SK-N-SH treated with all-trans-retinoic acid at 6 μM for 48 hours (cell line): Measurements from ENCODE around the gene AHI1.

ENCODE experiments used
- BACH2 ChIP-seq: fragments of 250-450 bp; sonication (Bioruptor Pico); IDR thresholded peaks from 2 replicates; pipeline ENCODE4 v1.9.0; 2021; ENCODE audit warnings: mild to moderate bottlenecking, borderline replicate concordance
- CSRNP3 ChIP-seq: fragments of 250-450 bp; sonication (Bioruptor Pico); IDR thresholded peaks from 2 replicates; pipeline ENCODE4 v1.5.1; 2021; ENCODE audit warnings: mild to moderate bottlenecking, moderate library complexity
- ESRRG ChIP-seq: fragments of 250-450 bp; sonication (Bioruptor Pico); IDR thresholded peaks from 2 replicates; pipeline ENCODE4 v1.6.1; 2021; ENCODE audit warnings: mild to moderate bottlenecking
- ISL1 ChIP-seq: fragments of 250-450 bp; sonication (Bioruptor Pico); IDR thresholded peaks from 2 replicates; pipeline ENCODE4 v2.1.2; 2022; ENCODE audit warnings: mild to moderate bottlenecking, moderate library complexity
- PATZ1 ChIP-seq: fragments of 250-450 bp; sonication (Bioruptor Pico); IDR thresholded peaks from 2 replicates; pipeline ENCODE4 v1.8.0; 2020; ENCODE audit warnings: mild to moderate bottlenecking, moderate library complexity, borderline replicate concordance
- POU6F1 ChIP-seq: fragments of 250-450 bp; sonication (Bioruptor Pico); IDR thresholded peaks from 2 replicates; pipeline ENCODE4 v1.8.0; 2021; ENCODE audit warnings: low read depth, mild to moderate bottlenecking, moderate library complexity, borderline replicate concordance
- RARB ChIP-seq: fragments of 250-450 bp; sonication (Bioruptor Pico); IDR thresholded peaks from 2 replicates; pipeline ENCODE4 v1.8.0; 2021; ENCODE audit warnings: mild to moderate bottlenecking, moderate library complexity
- TOX ChIP-seq: fragments of 250-450 bp; sonication (Bioruptor Pico); IDR thresholded peaks from 2 replicates; pipeline ENCODE4 v1.8.0; 2021; ENCODE audit warnings: mild to moderate bottlenecking, moderate library complexity, borderline replicate concordance
- TSHZ2 ChIP-seq: fragments of 250-450 bp; sonication (Bioruptor Pico); IDR thresholded peaks from 2 replicates; pipeline ENCODE4 v1.5.0; 2020; ENCODE audit warnings: mild to moderate bottlenecking, moderate library complexity
- ZC3H10 ChIP-seq: fragments of 250-450 bp; sonication (Bioruptor Pico); IDR thresholded peaks from 2 replicates; pipeline ENCODE4 v1.5.1; 2021; ENCODE audit warnings: mild to moderate bottlenecking, moderate library complexity
- ZFP30 ChIP-seq: fragments of 450-650 bp; formaldehyde crosslinking; IDR thresholded peaks from 2 replicates; pipeline ENCODE4 v1.5.0; 2022; ENCODE audit warnings: mild to moderate bottlenecking, moderate library complexity
- ZNF565 ChIP-seq: fragments of 450-650 bp; formaldehyde crosslinking; conservative IDR thresholded peaks from 2 replicates; pipeline ENCODE4 v1.5.0; 2020; ENCODE audit warnings: low read depth, mild to moderate bottlenecking, moderate library complexity
- ZNF8 ChIP-seq: fragments of 450-650 bp; formaldehyde crosslinking; IDR thresholded peaks from 2 replicates; pipeline ENCODE4 v1.5.0; 2020; ENCODE audit warnings: mild to moderate bottlenecking, moderate library complexity

GRCh38 chr6:135268263-135268662, 229.3 kb downstream of the AHI1 start:
- TF ChIP-seq PATZ1 (CRISPR knock-in tag) (no peak), ZNF565 (CRISPR knock-in tag) (no peak), POU6F1 (CRISPR knock-in tag) (no peak), ZFP30 (no peak), TSHZ2 (CRISPR knock-in tag) (no peak), ESRRG (CRISPR knock-in tag) (no peak), ZNF8 (CRISPR knock-in tag) (no peak), ISL1 (no peak), RARB (CRISPR knock-in tag) (no peak), CSRNP3 (CRISPR knock-in tag) (no peak), ZC3H10 (no peak), BACH2 (CRISPR knock-in tag) (no peak), TOX (CRISPR knock-in tag) (no peak)
